Mucosa of descending colon (tissue), 3 donors: ENCODE measurements around the gene ANKRD27. TPM values are rescaled to one million over a fixed set of nuclear protein-coding genes. Genes with fewer than 3 reads are reported as not detected.
"Not testable (repeated sequence)": the region's sequence is repeated elsewhere in the genome, so short reads cannot be mapped to it uniquely, and the experiment has no call there.

Source experiments
- ATAC-seq: fragments of 200-7000 bp; cut with Tn5 transposase; one replicate; pipeline ENCODE4 v1.9.1; 2020; ENCODE audit warnings: mild to moderate bottlenecking, moderate library complexity
- DNase-seq, 3 donors: peaks; one replicate each; pipeline ENCODE4 v3.0.0-alpha.2; 2020
- H3K36me3 ChIP-seq: fragments of 200-600 bp; one replicate; pipeline ENCODE4 v1.8.0; 2021; ENCODE audit warnings: low read depth, mild to moderate bottlenecking
- H3K4me1 ChIP-seq: fragments of 200-600 bp; one replicate; pipeline ENCODE4 v1.8.0; 2021; ENCODE audit warnings: low read depth, mild to moderate bottlenecking
- H3K4me3 ChIP-seq: fragments of 200-600 bp; one replicate; pipeline ENCODE4 v1.8.0; 2021; ENCODE audit warnings: mild to moderate bottlenecking
- H3K9me3 ChIP-seq: fragments of 200-600 bp; one replicate; pipeline ENCODE4 v1.8.0; 2021; ENCODE audit warnings: mild to moderate bottlenecking
- intact Hi-C, 2 donors: fragments of 100-400 bp; cut with DNase I in 1 of 2; cut with micrococcal nuclease in 1 of 2; formaldehyde crosslinking; loops; one replicate each; pipeline versions ENCODE4 v1.11.0 to v1.11.1; 2022; cut with DNase I, micrococcal nuclease
- total RNA-seq, 3 donors: library from RNA; stranded (reverse); fragmentation: NEBNext Ultra II Directional in 2 of 3; extraction: Animal tissue kit (Norgen Biotek cat#: 25700) in 2 of 3; gene quantifications; one replicate each; pipeline versions ENCODE4 v1.2.1 to v1.2.4, GENCODE V29; 2021 to 2023
- TF ChIP-seq, protein P1 (sequence below): fragments of 200-600 bp; IDR thresholded peaks from one replicate; pipeline ENCODE4 v1.8.0; 2022; ENCODE audit warnings: antibody characterized with exemption, mild to moderate bottlenecking
- donor health status: DM: no; HTN: no; CAD: no; lungs with moderate emphysema.
- donor health status: DM: no; HTN: no; CAD: no.
- donor health status: DM: no; HTN: yes; CAD: no.

The ANKRD27 gene
- total RNA-seq, 3 donors from 2014 or later: 36.0 to 59.6 (median 41.1) TPM

GRCh38 chr19:32661318-32661717, 13.7 kb downstream of the ANKRD27 start:
- DNase-seq (peak in 1 of 3 donors; percentile 5), ATAC-seq (no peak)
- H3K4me3 ChIP-seq: no peak overlapping the region
- H3K4me1 ChIP-seq: no peaks in the 10 kb centered on the region
- H3K36me3 ChIP-seq: no peaks in the 10 kb centered on the region
- intact Hi-C loops: no loop called here
- TF ChIP-seq, protein P1, sequence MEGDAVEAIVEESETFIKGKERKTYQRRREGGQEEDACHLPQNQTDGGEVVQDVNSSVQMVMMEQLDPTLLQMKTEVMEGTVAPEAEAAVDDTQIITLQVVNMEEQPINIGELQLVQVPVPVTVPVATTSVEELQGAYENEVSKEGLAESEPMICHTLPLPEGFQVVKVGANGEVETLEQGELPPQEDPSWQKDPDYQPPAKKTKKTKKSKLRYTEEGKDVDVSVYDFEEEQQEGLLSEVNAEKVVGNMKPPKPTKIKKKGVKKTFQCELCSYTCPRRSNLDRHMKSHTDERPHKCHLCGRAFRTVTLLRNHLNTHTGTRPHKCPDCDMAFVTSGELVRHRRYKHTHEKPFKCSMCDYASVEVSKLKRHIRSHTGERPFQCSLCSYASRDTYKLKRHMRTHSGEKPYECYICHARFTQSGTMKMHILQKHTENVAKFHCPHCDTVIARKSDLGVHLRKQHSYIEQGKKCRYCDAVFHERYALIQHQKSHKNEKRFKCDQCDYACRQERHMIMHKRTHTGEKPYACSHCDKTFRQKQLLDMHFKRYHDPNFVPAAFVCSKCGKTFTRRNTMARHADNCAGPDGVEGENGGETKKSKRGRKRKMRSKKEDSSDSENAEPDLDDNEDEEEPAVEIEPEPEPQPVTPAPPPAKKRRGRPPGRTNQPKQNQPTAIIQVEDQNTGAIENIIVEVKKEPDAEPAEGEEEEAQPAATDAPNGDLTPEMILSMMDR: no peak
- H3K9me3 ChIP-seq: no peaks in the 10 kb centered on the region

- Histone ChIP-seq H3K9me3 (no peaks in the 10 kb centered on the region), H3K4me1 (no peaks in the 10 kb centered on the region), H3K36me3 (no peaks in the 10 kb centered on the region), H3K4me3 (no peak overlapping the region)
- DNase-seq: no peak
- intact Hi-C loops: no loop called here
- ATAC-seq: no peak
- TF ChIP-seq, protein P1: no peak
These were observed 16.5 kb downstream of the ANKRD27 start for GRCh38 chr19:32658527-32658926.

GRCh38 chr19:32658075-32658474, 16.9 kb downstream of the ANKRD27 start:
- intact Hi-C loops: no loop called here
- H3K4me3 ChIP-seq: no peak overlapping the region
- DNase-seq (no peak), ATAC-seq (no peak)
- TF ChIP-seq, protein P1: no peak
- no peaks in the 10 kb centered on the region for H3K9me3 ChIP-seq
- H3K36me3 ChIP-seq: no peaks in the 10 kb centered on the region
- peaks cover 2% of the 10 kb centered on the region for H3K4me1 ChIP-seq

DNA sequence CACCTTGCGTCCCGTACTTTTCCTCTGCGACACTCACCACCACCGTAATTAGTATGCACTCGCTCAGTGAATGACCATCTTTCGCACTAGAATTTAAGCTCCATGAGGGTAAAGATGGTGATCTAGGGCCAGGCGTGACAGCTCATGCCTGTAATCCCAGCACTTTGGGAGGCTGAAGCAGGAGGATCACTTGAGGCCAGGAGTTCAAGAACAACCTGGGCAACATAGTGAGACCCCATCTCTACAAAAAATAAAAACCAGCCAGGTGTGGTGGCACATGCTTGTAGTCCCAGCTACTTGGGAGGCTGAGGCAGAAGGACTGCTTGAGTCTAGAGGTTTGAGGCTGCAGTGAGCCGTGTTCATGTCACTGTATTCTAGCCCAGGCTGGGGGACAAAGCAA, 18.6 kb downstream of the ANKRD27 start:
- intact Hi-C loops, H3K9me3 ChIP-seq, H3K36me3 ChIP-seq, DNase-seq, H3K4me3 ChIP-seq, ATAC-seq: not testable (repeated sequence)
- peaks cover 10% of the 10 kb centered on the region for H3K4me1 ChIP-seq

DNA sequence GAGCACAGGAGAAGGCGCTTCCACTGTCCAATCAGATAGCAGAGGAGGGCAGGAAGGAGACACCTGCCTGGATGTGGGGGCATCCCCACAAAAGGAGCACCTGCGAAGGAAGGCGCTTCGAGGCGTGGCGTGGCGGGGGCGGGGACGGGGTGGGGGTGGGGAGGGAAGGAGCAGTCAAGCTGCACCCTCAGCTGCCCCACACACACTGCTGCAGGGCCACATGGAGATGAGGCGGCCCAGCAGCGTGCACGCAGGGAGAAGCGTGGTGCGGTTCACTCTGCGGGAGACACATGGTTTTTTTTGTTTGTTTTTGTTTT, 21.4 kb downstream of the ANKRD27 start:
- H3K36me3 ChIP-seq: no peaks in the 10 kb centered on the region
- TF ChIP-seq, protein P1: no peak
- intact Hi-C loops: no loop called here

DNA sequence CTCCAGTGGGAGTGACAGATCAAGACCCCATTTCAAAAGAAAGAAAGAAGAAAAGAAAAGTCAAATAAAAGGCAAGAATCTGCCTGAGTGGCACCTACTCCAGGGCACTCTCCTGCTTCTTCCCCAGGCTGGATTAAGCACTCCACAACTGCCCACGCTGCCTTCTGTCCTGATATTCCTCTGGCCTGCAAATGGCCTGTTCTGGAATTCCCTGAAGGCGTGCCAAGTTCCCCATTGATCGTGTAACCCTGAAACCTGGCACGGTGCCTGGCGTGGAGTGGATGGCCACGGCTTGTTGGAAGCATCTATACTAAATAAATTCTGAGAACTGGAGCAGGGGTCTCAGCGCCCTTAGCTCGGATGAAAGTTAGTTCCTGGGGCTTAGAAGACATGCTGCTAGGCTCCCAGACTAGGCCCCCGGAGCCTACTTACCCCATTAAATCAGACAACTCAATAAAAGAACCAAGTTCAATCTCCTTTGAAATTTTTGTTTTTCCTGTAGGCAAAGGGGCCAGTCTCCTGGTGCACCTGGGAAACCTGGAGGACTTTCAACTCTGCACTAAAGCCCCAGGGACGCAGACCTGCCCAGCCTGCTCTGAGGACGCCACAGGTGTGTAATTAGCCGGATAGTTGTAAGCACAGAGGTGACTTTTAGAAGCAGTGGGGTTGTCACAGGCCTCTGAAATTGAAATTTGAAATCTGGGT, 21.9 kb downstream of the ANKRD27 start:
- no peaks in the 10 kb centered on the region for H3K9me3 ChIP-seq
- H3K36me3 ChIP-seq: no peaks in the 10 kb centered on the region
- peak; percentile 64 to 69 (median 65) for DNase-seq
- ATAC-seq: peak; percentile 87
- peaks cover 10% of the 10 kb centered on the region for H3K4me1 ChIP-seq
- TF ChIP-seq, protein P1: no peak
- no peak overlapping the region for H3K4me3 ChIP-seq
- intact Hi-C loops: no loop called here

More for the DNA sequence above, 21.4 kb downstream of the ANKRD27 start:
- H3K4me1 ChIP-seq: peaks cover 10% of the 10 kb centered on the region
- H3K4me3 ChIP-seq: no peak overlapping the region
- H3K9me3 ChIP-seq: no peaks in the 10 kb centered on the region
- ATAC-seq (peak; percentile 66), DNase-seq (peak in 1 of 3 donors; percentile 45)

DNA sequence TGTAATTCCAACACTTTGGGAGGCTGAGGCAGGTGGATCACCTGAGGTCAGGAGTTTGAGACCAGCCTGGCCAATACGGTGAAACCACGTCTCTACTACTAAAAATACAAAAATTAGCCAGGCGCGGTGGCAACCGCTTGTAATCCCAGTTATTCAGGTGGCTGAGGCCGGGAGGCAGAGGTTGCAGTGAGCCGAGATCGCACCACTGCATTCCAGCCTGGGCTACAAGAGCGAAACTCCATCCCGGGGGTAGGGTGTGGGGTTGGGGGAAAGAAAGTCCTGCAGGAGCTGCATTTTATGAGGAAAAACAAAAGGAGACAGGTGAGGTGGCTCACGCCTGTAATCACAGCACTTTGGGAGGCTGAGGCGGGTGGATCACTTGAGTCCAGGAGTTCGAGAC, 22.6 kb downstream of the ANKRD27 start:
- intact Hi-C loops, DNase-seq, H3K9me3 ChIP-seq, H3K4me3 ChIP-seq, H3K36me3 ChIP-seq, ATAC-seq: not testable (repeated sequence)
- peaks cover 10% of the 10 kb centered on the region for H3K4me1 ChIP-seq
